Neural cell (in vitro differentiated cells): ENCODE results near the gene KCNG3. TPM values are rescaled to one million over a fixed set of nuclear protein-coding genes. Genes with fewer than 3 reads are reported as not detected.

Experiments used
- H2AFZ ChIP-seq: fragments of 200-600, 300-800 bp; sonication (generic), shearing (Covaris generic); 2 replicates; pipeline ENCODE4 v1.6.0; 2014; ENCODE audit warnings: low read depth, mild to moderate bottlenecking, antibody characterized with exemption, low read length, moderate library complexity
- H3F3A ChIP-seq: fragments of 200-600 bp; shearing (Covaris generic); 2 replicates; pipeline ENCODE4 v1.6.1; 2016; ENCODE audit warnings: mild to moderate bottlenecking, moderate library complexity, mixed read lengths, antibody characterized with exemption, low read length; ENCODE audit not compliant: insufficient read depth, poor library complexity, severe bottlenecking
- H3K27ac ChIP-seq: fragments of 200-600, 300-800 bp; sonication (generic), shearing (Covaris generic); 2 replicates; pipeline ENCODE4 v1.5.1; 2014; ENCODE audit warnings: mild to moderate bottlenecking, low read length, moderate library complexity
- H3K27me3 ChIP-seq: fragments of 300-800, 200-600 bp; sonication (generic), shearing (Covaris generic); 2 replicates; pipeline ENCODE4 v1.6.0; 2014; ENCODE audit warnings: mild to moderate bottlenecking, low read depth, low read length, moderate library complexity; ENCODE audit not compliant: insufficient read depth
- H3K36me3 ChIP-seq: fragments of 300-800, 200-600 bp; sonication (generic), shearing (Covaris generic); 2 replicates; pipeline ENCODE4 v1.5.1; 2014; ENCODE audit warnings: mild to moderate bottlenecking, antibody characterized with exemption, low read length, moderate library complexity; ENCODE audit not compliant: insufficient read depth
- H3K4me2 ChIP-seq: fragments of 300-800, 200-600 bp; sonication (generic), shearing (Covaris generic); 2 replicates; pipeline ENCODE4 v1.6.0; 2014; ENCODE audit warnings: mild to moderate bottlenecking, low read length
- H3K4me3 ChIP-seq: fragments of 300-800, 200-600 bp; sonication (generic), shearing (Covaris generic); 2 replicates; pipeline ENCODE4 v1.5.1; 2014; ENCODE audit warnings: mild to moderate bottlenecking, low read length, moderate library complexity
- H3K79me2 ChIP-seq: fragments of 200-600 bp; shearing (Covaris generic); replicated peaks from 2 replicates; pipeline ENCODE4 v1.6.0; 2014; ENCODE audit warnings: mild to moderate bottlenecking, low read length, moderate library complexity; ENCODE audit not compliant: insufficient read depth
- H3K9ac ChIP-seq: fragments of 300-800, 200-600 bp; sonication (generic), shearing (Covaris generic); 2 replicates; pipeline ENCODE4 v1.6.1; 2016; ENCODE audit warnings: mild to moderate bottlenecking, low read length, mixed read lengths
- H3K9me2 ChIP-seq: fragments of 200-600 bp; shearing (Covaris generic); 2 replicates; pipeline ENCODE4 v1.6.1; 2016; ENCODE audit warnings: mild to moderate bottlenecking, low read length, mixed read lengths; ENCODE audit not compliant: insufficient read depth
- H3K9me3 ChIP-seq: fragments of 200-600, 300-800 bp; sonication (generic), shearing (Covaris generic); 2 replicates; pipeline ENCODE4 v1.6.1; 2016; ENCODE audit warnings: mild to moderate bottlenecking, mixed run types, low read length, moderate library complexity, mixed read lengths
- H4K20me1 ChIP-seq: fragments of 200-600 bp; shearing (Covaris generic); 2 replicates; pipeline ENCODE4 v1.6.1; 2016; ENCODE audit warnings: mild to moderate bottlenecking, mixed run types; ENCODE audit not compliant: insufficient read depth
- EP300 ChIP-seq: fragments of 450-650 bp; conservative IDR thresholded peaks from 2 replicates; pipeline ENCODE4 v1.6.1; 2014; ENCODE audit warnings: antibody characterized with exemption, mild to moderate bottlenecking, moderate library complexity; ENCODE audit not compliant: poor library complexity, severe bottlenecking
- EZH2 ChIP-seq: fragments of 200-600, 300-800 bp; shearing (Covaris generic), sonication (generic); IDR thresholded peaks from 2 replicates; pipeline ENCODE4 v1.6.1; 2014; ENCODE audit warnings: antibody characterized with exemption, low read length, borderline replicate concordance, mild to moderate bottlenecking; ENCODE audit not compliant: insufficient read depth, poor library complexity, severe bottlenecking
- MXI1 ChIP-seq: fragments of 450-650 bp; conservative IDR thresholded peaks from 2 replicates; pipeline ENCODE4 v1.6.1; 2014; ENCODE audit warnings: antibody characterized with exemption, mild to moderate bottlenecking; ENCODE audit not compliant: poor library complexity, severe bottlenecking
- POLR2AphosphoS5 ChIP-seq: IDR thresholded peaks from 2 replicates; pipeline ENCODE4 v1.6.1; 2012
- RAD21 ChIP-seq: fragments of 450-650 bp; conservative IDR thresholded peaks from 2 replicates; pipeline ENCODE4 v1.6.1; 2014; ENCODE audit warnings: antibody characterized with exemption, mild to moderate bottlenecking, moderate library complexity
- SMC3 ChIP-seq: fragments of 450-650 bp; conservative IDR thresholded peaks from 2 replicates; pipeline ENCODE4 v1.6.1; 2014; ENCODE audit warnings: antibody characterized with exemption, mild to moderate bottlenecking, moderate library complexity; ENCODE audit not compliant: poor library complexity
- TAF1 ChIP-seq: IDR thresholded peaks from 2 replicates; pipeline ENCODE4 v1.6.1; 2012; ENCODE audit warnings: low read depth
- polyA plus RNA-seq: library from polyadenylated mRNA; depleted of rRNA; stranded (reverse); fragments of >200 nt; gene quantifications from 2 replicates; pipeline ENCODE4 v1.2.3, GENCODE V29; 2014
- TF ChIP-seq, protein P1 (sequence below): fragments of 450-650 bp; IDR thresholded peaks from 2 replicates; pipeline ENCODE4 v1.5.1; 2014; ENCODE audit warnings: antibody characterized with exemption, mild to moderate bottlenecking, moderate library complexity; ENCODE audit not compliant: poor library complexity, severe bottlenecking
- TF ChIP-seq, protein P2 (sequence below): IDR thresholded peaks from 2 replicates; pipeline ENCODE4 v1.6.1; 2012; ENCODE audit warnings: borderline replicate concordance

Gene KCNG3
- polyA plus RNA-seq, 1 donor from 2014 or later = 0.74 TPM

DNA sequence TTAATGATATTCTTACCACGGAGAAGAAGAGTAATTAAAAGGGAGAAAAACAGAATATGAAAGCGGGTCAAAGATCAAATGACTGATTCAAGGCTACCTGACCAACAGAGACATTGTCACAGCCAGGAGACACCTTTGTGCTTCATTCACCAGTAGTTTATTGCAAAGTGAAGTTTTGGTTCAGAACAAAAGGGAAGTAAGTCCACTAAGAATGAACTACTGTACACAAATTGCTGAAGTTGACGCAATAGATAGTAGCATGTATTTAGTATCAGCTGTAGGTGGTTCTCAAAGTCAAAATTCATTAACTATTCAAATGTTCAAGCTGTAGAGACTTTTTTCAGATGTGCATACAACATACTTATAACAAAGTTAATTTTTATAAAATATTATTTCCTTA is 68.1 kb downstream of the KCNG3 start:
- TF ChIP-seq EZH2 = no peak
- TF ChIP-seq, protein P1, sequence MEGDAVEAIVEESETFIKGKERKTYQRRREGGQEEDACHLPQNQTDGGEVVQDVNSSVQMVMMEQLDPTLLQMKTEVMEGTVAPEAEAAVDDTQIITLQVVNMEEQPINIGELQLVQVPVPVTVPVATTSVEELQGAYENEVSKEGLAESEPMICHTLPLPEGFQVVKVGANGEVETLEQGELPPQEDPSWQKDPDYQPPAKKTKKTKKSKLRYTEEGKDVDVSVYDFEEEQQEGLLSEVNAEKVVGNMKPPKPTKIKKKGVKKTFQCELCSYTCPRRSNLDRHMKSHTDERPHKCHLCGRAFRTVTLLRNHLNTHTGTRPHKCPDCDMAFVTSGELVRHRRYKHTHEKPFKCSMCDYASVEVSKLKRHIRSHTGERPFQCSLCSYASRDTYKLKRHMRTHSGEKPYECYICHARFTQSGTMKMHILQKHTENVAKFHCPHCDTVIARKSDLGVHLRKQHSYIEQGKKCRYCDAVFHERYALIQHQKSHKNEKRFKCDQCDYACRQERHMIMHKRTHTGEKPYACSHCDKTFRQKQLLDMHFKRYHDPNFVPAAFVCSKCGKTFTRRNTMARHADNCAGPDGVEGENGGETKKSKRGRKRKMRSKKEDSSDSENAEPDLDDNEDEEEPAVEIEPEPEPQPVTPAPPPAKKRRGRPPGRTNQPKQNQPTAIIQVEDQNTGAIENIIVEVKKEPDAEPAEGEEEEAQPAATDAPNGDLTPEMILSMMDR = no peak
- no peak overlapping the region for H2AFZ ChIP-seq
- H3K9ac ChIP-seq = no peak overlapping the region

DNA sequence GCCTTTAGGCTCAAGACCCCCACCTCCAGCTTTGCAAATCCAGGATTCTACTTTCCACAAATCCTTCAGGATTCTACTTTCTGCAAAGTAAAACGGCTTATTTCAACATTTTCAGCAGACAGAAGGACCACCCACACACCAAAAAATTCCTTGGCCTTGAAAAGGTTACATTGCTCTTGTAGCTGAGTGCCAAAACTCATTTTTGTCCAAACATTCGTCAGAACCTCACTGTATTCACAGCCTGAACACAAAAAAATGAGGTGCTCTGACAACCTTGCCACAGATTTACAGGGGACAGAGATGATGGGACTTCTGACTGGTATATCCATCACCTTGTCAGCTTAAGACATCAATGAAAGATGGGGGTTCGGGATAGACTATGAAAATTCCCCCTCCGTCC is 69.7 kb downstream of the KCNG3 start:
- H3K9me2 ChIP-seq = no peaks in the 10 kb centered on the region
- H3F3A ChIP-seq = no peaks in the 10 kb centered on the region
- no peaks in the 10 kb centered on the region for H4K20me1 ChIP-seq
- TF ChIP-seq, protein P2, sequence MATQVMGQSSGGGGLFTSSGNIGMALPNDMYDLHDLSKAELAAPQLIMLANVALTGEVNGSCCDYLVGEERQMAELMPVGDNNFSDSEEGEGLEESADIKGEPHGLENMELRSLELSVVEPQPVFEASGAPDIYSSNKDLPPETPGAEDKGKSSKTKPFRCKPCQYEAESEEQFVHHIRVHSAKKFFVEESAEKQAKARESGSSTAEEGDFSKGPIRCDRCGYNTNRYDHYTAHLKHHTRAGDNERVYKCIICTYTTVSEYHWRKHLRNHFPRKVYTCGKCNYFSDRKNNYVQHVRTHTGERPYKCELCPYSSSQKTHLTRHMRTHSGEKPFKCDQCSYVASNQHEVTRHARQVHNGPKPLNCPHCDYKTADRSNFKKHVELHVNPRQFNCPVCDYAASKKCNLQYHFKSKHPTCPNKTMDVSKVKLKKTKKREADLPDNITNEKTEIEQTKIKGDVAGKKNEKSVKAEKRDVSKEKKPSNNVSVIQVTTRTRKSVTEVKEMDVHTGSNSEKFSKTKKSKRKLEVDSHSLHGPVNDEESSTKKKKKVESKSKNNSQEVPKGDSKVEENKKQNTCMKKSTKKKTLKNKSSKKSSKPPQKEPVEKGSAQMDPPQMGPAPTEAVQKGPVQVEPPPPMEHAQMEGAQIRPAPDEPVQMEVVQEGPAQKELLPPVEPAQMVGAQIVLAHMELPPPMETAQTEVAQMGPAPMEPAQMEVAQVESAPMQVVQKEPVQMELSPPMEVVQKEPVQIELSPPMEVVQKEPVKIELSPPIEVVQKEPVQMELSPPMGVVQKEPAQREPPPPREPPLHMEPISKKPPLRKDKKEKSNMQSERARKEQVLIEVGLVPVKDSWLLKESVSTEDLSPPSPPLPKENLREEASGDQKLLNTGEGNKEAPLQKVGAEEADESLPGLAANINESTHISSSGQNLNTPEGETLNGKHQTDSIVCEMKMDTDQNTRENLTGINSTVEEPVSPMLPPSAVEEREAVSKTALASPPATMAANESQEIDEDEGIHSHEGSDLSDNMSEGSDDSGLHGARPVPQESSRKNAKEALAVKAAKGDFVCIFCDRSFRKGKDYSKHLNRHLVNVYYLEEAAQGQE = no peak
- TF ChIP-seq TAF1 (no peak), POLR2AphosphoS5 (no peak)
- no peaks in the 10 kb centered on the region for H3K36me3 ChIP-seq
- H3K27me3 ChIP-seq = no peaks in the 10 kb centered on the region
- no peak overlapping the region for H3K9ac ChIP-seq
- no peaks in the 10 kb centered on the region for H3K9me3 ChIP-seq
- H3K4me3 ChIP-seq = no peak overlapping the region
- no peak overlapping the region for H3K27ac ChIP-seq
- H3K4me2 ChIP-seq = no peak overlapping the region
- H3K79me2 ChIP-seq = no peaks in the 10 kb centered on the region
- H2AFZ ChIP-seq = no peak overlapping the region

More for the DNA sequence above, 68.1 kb downstream of the KCNG3 start:
- Histone ChIP-seq H3K27me3 (no peaks in the 10 kb centered on the region), H4K20me1 (no peaks in the 10 kb centered on the region), H3K4me3 (no peak overlapping the region), H3F3A (no peaks in the 10 kb centered on the region), H3K9me3 (no peaks in the 10 kb centered on the region), H3K9me2 (no peaks in the 10 kb centered on the region), H3K79me2 (no peaks in the 10 kb centered on the region), H3K36me3 (no peaks in the 10 kb centered on the region), H3K4me2 (no peak overlapping the region), H3K27ac (no peak overlapping the region)

DNA sequence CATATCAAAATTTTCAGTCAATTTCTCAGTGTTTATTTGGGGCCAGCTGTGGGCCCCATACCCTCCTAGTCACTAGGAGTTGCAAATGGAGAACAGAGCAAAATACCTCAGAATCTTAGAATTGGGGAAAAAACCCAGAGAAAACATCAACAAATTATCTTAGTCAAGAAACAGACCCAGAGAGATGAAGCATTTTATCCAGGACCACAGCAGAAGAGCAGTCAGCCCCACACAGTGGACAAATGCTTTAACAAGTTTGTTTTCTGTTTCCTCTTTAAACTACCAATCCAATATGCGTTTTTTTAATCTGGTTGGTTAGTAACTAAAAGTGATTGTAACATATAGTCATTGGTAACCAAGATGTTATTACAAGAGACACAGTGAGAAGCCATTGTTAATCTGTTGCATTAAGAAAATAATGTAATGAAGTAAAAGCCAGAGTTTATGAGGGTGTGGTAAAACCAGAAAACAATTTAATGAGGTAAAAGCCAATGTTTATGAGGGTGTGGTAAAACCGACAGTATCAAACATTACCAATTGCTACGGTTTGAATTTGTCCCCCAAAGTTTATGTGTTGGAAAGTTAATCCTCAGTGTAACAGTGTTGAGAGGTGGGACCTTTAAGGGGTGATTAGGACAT is 72.1 kb downstream of the KCNG3 start:
- Histone ChIP-seq H3K4me3 (no peak overlapping the region), H3K9me3 (no peaks in the 10 kb centered on the region), H3K36me3 (no peaks in the 10 kb centered on the region), H4K20me1 (no peaks in the 10 kb centered on the region), H3F3A (no peaks in the 10 kb centered on the region), H3K27me3 (no peaks in the 10 kb centered on the region), H3K27ac (no peak overlapping the region), H2AFZ (no peak overlapping the region), H3K79me2 (no peaks in the 10 kb centered on the region), H3K9me2 (no peaks in the 10 kb centered on the region), H3K9ac (no peak overlapping the region), H3K4me2 (no peak overlapping the region)
- TF ChIP-seq MXI1 = no peak
- TF ChIP-seq, protein P2 = no peak
- no peak for TF ChIP-seq SMC3
- TF ChIP-seq EZH2 = no peak
- TF ChIP-seq POLR2AphosphoS5 = no peak
- TF ChIP-seq RAD21 = no peak
- TF ChIP-seq TAF1 = no peak
- TF ChIP-seq EP300 = no peak
- TF ChIP-seq, protein P1 = no peak
